ENCODE results near the gene NTN1.

Gene NTN1

DNA sequence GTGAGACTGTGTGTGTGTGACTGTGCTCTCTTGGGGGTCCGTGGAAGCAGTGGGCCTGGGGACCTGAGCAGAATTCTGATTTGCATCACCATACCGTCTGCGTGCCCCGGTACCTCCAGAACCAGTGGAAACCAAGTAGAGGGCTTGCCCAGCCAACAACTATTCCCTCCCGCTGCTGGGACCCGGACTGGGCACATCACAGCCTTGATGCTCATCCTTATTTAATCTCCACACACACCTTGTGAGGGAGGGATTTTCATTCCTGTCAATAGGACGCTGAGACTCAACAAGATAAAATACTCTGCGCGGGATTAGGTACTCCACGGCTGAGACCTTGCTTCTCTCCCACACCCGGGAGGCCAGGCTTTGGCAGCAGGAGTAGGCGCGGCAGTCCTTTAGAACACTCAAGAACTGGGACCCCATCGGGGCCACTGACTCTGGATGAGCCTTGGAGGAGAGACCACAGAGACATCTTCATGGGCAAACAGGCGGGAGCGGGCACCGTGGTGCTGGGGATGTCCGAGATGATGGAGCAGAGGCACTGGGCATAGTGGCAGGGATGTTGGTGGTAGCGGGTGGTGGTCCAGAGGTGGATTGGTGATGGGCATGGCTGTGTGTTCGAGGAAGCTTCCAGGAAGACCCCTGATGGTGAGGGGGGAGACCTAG is 208.0 kb downstream of the NTN1 start:
- FAIRE-seq: no peak
- TF ChIP-seq CTCF (IDR thresholded peaks at IDR 0.05; ENCODE audit: insufficient read depth, missing control alignments): no peak
- DNase-seq (ENCODE audit: insufficient read length, low spot score): no peak

GRCh38 chr17:9229826-9230201 is 208.5 kb downstream of the NTN1 start:
- no peak for TF ChIP-seq CTCF (IDR thresholded peaks at IDR 0.05; ENCODE audit: insufficient read depth, missing control alignments)
- FAIRE-seq (no peak), DNase-seq (ENCODE audit: insufficient read length, low spot score) (no peak)

DNA sequence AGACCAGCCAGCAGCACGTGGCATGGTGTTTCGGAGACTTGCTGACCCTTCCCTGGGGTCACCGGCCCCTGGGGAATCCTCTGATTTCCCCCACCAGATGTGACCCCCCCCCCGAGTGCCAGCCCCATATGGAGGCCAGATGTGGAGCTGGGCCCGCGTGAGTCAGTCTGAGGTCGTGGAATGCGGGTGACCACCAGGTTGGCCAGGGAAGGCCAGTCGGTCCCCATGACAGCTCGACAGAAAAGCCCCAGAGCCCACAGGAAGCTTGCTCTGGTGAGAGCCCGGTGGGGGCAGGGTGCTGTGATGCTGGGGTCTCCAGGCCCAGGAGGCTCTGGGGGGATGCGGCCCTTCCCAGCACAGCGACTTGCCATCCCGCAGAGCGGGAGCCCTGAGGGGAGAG is 209.0 kb downstream of the NTN1 start:
- no peak for TF ChIP-seq CTCF (IDR thresholded peaks at IDR 0.05; ENCODE audit: insufficient read depth, missing control alignments)
- DNase-seq (ENCODE audit: insufficient read length, low spot score): no peak
- FAIRE-seq: no peak

DNA sequence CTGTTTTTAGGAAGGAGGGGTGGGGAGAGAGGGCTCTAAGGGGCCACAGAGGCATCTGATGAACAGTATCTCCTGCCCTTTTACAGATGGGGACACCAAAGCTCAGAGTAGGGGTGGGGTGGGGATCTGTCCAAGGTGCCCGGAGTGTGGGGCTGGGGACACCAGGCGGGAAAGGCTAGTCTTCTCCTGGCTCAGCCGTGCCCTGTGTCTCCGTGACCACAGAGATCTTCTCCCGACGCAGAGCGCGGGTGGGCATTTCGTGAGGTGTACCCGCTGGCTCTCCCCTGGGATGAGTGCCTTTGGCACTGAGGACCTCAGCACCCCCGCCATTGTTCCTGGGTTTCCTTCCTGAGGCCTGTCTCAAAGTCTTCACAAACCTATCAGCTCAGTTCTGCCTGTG is 209.6 kb downstream of the NTN1 start:
- TF ChIP-seq CTCF (IDR thresholded peaks at IDR 0.05; ENCODE audit: insufficient read depth, missing control alignments): no peak
- DNase-seq (ENCODE audit: insufficient read length, low spot score) (no peak), FAIRE-seq (no peak)

DNA sequence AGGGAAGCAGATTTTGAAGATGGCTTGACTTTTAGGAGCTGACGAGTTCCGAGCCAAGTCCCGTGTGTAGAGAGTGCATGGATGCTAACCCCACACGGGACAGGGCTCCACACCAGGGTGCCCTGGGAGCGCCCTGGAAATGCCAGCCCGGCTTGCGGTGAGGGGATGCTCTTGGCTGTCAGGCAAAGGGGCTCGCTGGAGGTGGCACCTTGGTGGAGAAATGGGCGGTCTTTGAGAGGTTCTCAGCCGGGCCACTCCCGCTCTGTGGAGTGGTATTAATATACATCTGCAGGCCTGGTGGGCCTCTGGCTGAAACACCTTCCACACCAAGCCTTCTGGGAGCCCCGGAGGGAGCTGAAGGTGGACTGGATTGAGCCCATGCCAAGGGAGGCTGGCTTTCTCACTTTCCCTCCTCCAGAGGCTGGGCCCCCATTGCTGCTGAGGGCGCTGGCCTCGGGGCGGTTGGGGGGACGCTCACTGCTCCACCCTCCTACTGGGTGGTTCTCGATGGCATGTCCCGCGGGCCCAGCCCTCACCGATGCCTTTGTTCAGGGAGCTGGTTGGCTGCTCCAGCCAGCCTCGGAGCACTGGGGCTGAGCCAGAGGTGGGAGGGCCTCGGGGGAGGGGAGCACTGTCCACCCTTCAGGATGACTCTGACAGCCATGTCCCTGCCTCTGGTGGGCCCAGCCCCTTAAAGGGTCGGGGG is 210.3 kb downstream of the NTN1 start:
- FAIRE-seq (no peak), DNase-seq (ENCODE audit: insufficient read length, low spot score) (no peak)
- TF ChIP-seq CTCF (IDR thresholded peaks at IDR 0.05; ENCODE audit: insufficient read depth, missing control alignments): no peak

DNA sequence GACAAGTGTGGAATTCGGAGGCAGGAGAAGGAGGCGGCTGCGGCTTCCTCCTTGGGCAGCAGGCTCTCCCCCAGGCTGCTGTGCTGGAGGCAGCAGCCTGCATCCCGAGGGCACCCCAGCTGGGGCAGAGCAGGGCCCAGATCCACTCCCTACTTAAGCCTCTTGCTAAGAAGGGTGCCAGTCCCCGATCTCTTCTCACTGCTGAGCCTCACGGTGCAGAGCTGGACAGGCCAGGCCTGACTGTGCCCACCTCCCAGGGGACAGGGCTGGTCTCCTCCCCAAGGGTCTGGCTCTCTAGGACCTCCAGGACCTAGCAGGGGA is 210.8 kb downstream of the NTN1 start:
- DNase-seq (ENCODE audit: insufficient read length, low spot score) (no peak), FAIRE-seq (no peak)
- TF ChIP-seq CTCF (IDR thresholded peaks at IDR 0.05; ENCODE audit: insufficient read depth, missing control alignments): no peak

- FAIRE-seq: no peak
- TF ChIP-seq CTCF (IDR thresholded peaks at IDR 0.05; ENCODE audit: insufficient read depth, missing control alignments): no peak
- DNase-seq (ENCODE audit: insufficient read length, low spot score): no peak
These were observed 211.4 kb downstream of the NTN1 start for GRCh38 chr17:9232591-9233270.
